ENCODE results near the gene SMIM1.
"Not testable (repeated sequence)": the region's sequence is repeated elsewhere in the genome, so short reads cannot be mapped to it uniquely, and the experiment has no call there.

SMIM1 gene

DNA sequence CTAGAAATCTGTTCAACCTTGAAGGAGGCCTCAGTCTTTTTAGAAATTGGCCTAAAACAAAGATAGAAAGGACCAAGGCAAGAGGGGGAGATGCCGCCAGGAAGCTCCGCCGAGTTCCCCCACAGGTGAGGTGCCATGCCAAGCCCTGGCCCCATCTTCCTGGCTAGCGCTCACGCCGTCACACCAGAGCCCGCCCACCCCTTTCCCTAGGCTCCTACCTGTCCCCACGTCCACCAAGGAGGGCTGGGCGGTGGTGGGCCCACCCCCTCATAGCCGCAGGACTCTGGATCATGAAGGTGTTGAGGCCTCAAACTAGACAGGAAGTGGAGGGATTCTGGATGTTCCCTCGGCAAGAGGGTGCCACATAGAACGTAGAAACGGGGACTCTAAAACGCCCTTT lies 35.8 kb upstream of the SMIM1 start:
- DNase-seq (ENCODE audit: low read depth in 2 of 2) = no peak

- no peak for DNase-seq (ENCODE audit: low read depth in 2 of 2)
Observed at GRCh38 chr1:3738943-3739342, 33.6 kb upstream of the SMIM1 start.

- no peak for DNase-seq (ENCODE audit: low read depth in 2 of 2)
Observed at GRCh38 chr1:3740042-3740441, 32.5 kb upstream of the SMIM1 start.

DNA sequence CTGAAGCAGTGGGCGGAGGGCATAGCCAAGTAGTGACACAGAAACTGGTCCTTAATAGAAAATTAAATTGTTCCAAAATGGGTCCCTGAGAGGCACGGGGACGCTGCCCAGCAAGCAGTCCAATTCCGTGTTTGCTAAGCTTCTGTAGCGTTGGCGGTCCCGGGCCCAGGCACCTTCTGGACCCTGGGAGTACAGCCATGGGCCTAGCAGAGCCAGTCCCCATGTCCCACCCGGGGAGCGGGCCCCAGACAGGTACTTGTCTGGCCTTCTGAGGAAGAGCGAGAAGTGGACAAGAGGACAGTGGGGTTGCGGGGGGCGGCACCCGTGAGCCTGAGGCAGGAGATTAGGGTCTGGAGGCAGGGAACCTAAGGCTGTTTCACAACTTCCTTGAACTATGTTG lies 31.8 kb upstream of the SMIM1 start:
- no peak for DNase-seq (ENCODE audit: low read depth in 2 of 2)

DNA sequence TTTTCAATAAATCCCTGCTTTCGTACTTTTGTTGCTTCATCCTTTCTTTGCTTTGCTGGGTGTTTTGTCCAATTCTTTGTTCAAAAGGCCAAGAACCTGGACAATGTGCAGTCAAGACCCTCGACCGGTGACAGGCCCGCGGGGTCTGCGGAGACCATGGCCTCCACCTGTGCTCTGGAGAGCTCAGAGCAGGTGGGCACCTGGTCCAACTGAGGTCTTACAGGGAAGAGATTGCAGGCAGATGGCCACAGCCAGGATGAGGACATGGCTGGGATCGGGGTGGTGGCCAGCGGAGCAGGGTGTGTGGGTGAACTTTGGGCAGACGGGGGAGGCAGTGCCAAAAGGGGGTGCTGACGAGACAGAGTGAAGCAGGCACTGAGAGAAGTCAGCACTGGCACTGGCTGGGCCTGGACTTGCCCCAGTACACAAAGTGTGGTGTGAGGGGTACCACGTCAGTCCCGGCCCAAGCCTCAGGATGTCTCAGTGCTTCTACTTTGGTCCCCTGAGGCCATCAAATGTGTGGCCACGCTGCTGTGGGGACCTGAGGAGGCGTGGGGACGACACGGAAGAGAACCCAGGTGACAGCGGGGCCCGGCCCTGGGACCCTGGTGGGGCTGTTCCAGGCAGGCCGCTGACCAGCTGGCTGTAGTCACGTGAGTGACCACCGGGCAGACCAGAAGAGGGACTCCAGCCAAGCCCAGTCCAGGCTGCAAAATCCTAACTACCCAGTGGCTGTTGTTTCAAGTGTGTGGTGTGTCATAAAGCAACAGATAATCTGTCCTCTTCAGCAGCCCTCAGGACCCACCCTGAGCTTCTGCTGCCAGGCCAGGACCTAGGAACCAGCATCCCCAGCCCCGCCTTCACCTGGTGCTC lies 30.7 kb upstream of the SMIM1 start:
- DNase-seq (ENCODE audit: low read depth in 2 of 2) = no peak

GRCh38 chr1:3742439-3743298 lies 29.9 kb upstream of the SMIM1 start:
- no peak for DNase-seq (ENCODE audit: low read depth in 2 of 2)

- DNase-seq (ENCODE audit: low read depth in 2 of 2) = no peak
Observed at GRCh38 chr1:3743421-3743820, 29.1 kb upstream of the SMIM1 start.

DNA sequence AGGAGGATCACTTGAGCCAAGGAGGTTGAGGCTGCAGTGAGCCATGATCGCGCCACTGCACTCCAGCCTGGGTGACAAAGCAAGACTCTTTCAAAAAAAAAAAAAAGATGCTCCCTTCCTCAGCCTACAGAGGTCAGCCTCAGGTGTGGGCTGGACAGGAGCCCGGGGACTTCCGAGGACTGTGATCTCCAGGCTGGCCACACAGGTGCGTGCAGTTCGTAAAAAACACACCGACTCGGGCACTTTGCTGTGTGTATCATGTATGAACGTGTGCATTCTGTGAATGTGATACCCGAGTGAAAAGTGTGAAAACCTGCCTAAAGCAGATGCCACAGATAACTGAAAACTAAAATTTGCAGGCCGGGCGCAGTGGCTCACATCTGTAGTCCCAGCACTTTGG lies 28.7 kb upstream of the SMIM1 start:
- no peak for DNase-seq (ENCODE audit: low read depth in 2 of 2)

DNA sequence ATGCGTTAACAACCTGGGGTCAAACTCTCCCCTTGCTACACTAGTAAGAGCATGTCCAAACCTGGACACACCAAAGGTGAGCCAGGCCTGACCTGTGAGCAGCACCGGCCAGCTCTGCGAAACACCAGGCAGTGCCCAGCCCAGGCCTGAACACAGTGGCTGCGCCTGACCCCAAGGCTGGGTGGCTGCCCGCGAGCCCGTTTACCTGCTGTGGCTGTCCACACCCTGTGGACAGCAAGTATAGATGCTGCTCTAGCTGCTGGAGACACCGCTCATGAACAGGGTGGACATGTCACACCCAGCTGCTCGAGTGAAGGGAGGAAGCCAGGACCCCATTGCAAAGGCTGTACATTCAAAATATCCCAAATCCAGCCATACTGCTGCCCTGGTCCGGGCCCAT lies 27.9 kb upstream of the SMIM1 start:
- DNase-seq (ENCODE audit: low read depth in 2 of 2) = no peak

- DNase-seq (ENCODE audit: low read depth in 2 of 2) = no peak
Observed at GRCh38 chr1:3745071-3745470, 27.5 kb upstream of the SMIM1 start.

DNA sequence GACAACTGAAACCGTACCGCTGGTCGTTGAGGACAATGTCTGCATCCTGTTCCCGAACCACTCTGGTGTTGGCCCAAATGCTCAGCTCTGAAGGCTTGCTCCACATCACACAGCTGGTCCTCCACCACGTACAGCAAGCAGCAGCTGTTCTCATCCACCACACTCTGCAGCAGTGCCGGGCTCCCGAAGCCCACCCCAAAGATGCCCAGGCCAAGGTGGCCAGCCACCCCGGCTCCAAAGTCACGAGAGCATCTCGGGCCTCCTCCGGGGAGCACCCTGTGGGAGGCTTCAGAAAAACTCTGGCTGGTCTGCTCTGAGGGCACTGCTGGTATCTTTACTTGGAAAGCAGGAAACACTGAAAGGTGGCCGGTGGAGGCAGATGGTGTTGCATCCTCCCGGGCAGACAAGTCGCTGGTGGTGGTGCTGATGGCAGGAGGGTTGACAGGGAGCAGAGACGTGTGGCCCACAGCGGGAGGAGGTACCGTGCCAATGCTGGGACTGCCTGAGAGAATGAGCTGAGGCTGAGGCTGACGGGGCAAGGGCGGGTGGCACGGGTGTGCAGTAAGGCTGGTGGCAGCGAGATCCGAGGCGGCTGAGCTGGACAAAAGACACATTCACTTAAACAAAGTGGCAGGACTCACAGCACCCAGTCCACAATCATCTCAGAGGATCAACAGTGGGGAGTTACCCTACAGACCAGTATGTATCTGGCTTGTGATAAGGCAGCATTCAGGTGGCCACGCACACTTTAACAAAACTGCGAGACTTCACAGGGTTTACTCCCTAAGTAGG lies 26.8 kb upstream of the SMIM1 start:
- DNase-seq (ENCODE audit: low read depth in 2 of 2) = no peak

DNA sequence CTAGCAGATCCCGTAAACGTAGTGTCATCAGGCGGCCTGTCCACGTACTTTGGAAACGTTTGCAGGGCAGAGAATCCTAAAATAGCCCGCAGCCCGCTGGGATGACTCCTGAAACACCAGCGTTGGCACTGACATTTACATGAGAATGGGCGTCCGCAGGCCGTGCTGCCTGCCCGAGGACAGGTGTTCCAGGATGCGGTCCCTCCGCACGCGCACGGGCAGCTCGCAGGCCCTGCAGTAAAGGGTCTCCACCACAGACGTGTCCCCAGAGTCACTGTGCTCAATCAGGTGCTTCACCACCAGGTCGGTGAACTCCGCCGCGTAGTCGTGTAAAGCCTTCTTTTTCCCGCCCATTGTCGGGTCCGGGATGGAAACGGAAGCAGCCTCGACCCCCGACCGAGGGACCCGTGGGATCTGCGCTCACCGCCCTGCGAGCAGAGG lies 26.1 kb upstream of the SMIM1 start:
- DNase-seq (ENCODE audit: low read depth in 2 of 2) = no peak

GRCh38 chr1:3746830-3747521 lies 25.6 kb upstream of the SMIM1 start:
- DNase-seq (ENCODE audit: low read depth in 2 of 2) = peak; percentile 66 to 71

- DNase-seq (ENCODE audit: low read depth in 2 of 2) = no peak
Observed at GRCh38 chr1:3747522-3747848, 25.1 kb upstream of the SMIM1 start.

DNA sequence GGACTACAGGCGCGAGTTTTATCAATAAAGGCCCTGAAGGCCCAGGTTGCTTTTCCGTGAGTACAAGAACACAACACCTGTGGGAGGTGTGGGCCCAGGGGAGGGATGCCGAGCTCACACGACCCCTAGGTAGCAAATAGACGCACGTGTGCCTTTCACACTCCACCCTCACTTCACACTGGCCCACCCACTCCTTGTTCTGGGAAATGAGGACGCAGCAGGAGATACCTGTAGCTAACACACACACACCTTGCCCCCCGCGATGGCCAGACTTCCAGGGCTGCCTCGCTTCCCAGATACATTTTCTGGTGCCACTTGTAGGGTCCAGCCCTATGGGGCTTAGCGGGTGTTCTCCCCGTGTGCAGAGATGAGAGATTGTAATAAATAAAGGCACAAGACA lies 24.6 kb upstream of the SMIM1 start:
- DNase-seq (ENCODE audit: low read depth in 2 of 2) = no peak

DNA sequence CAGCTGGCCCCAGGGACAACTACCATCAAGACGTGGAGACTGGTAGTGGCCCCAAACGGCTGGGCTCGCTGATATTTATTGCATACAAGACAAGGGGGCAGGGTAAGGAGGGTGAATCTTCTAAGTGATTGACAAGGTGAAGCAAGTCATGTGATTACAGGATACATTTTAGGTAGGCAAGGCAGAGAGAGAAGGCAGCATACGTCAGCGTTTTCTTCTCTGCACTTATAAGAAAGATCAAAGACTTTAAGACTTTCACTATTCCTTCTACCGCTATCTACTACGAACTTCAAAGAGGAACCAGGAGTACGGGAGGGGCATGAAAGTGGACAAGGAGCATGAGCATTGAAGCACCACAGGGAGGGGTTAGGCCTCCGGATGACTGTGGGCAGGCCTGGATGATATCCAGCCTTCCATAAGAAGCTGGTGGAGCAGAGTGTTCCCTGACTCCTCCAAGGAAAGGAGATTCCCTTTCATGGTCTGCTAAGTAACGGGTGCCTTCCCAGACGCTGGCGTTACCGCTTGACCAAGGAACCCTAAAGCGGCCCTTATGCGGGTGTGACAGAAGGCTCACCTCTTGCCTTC lies 24.1 kb upstream of the SMIM1 start:
- not testable (repeated sequence) for DNase-seq (ENCODE audit: low read depth in 2 of 2)

DNA sequence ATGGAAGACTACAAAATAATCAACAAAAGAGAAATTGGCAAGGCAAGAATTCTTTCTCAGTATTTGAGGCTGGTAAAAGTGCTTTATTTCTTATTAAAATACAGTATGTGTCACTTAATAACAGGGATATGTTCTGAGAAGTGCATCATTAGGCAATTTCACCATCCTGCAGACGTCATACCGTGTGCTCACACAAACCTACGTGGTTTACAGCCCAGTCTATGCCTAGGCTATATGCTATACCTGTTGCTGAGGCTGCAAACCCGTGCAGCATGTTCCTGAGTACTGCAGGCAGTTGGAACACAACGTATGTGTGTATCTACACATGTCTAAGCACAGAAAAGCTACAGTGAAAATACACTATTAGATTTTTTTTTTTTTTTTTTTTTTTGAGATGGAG lies 23.0 kb upstream of the SMIM1 start:
- DNase-seq (ENCODE audit: low read depth in 2 of 2) = no peak

DNA sequence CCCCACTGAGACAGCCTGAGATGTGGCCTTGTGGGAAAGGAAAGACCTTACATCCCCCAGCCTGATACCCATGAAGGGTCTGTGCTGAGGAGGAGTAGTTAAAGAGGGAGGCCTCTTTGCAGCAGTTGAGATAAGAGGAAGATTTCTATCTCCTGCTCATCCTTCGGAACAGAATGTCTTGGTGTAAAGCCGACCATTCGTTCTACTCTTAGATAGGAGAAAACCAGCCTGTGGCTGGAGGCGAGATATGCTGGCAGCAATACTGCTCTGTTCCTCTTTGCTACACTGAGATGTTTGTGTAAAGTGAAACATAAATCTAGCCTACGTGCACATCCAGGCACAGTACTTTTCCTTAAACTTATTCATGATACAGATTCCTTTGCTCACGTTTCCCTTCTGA lies 21.8 kb upstream of the SMIM1 start:
- DNase-seq (ENCODE audit: low read depth in 2 of 2) = no peak

DNA sequence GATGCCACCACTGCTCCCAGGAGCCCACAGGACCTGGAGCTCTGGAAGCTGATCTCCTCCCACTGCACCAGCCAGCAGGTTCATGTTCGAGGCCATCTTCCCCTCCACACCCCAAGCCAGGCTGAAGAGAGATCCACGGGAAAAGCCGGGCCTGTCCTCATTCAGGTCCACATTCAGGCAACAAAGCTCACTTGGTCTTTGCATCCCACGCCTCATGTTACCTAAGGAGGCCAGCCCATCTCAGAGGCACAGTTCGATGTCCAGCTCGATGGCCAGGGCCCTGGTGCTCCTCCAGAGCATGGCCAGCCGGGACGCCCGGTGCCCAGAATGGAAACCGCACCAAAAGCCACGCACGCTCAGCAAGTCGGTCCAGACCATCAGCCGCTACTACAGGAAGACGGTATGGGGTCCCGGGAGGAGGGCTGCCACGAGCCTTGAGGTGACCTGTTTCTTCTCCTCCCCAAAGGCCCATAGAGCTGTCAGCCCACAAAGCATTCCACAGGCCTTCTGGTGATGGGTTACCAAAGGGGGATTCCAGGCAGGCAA lies 20.1 kb upstream of the SMIM1 start, which contains the start of gene CCDC27:
TSS of gene CCDC27 (plus strand) at position 51 of the 546 bp plus-strand sequence. CDS start at position 83, 32 bp downstream.
- no peak for DNase-seq (ENCODE audit: low read depth in 2 of 2)

GRCh38 chr1:3753656-3754454 lies 18.7 kb upstream of the SMIM1 start:
- no peak for DNase-seq (ENCODE audit: low read depth in 2 of 2)
